ENCODE data around the gene ADGRA1. TPM values are rescaled to one million over a fixed set of nuclear protein-coding genes. Genes with fewer than 3 reads are reported as not detected.

The ADGRA1 gene
- total and polyA plus RNA-seq, 2 of the 8 experiments (the other 6 are each of a cell fraction or from before 2014, with no cell fraction given), result 0.17 to 0.21 TPM

GRCh38 chr10:133129071-133129858 is 41.5 kb downstream of the ADGRA1 start:
- 91% methylated on average over 26 of the region's 39 CpGs; no CpG with 5 or more reads in 1 of the 2 experiments for WGBS, 2 experiments (ENCODE audit: extremely low coverage in 1 of 2, insufficient coverage in 1 of 2, insufficient read length in 1 of 2, insufficient replicate concordance in 2 of 2, low coverage in 1 of 2, low lambda C conversion rate in 2 of 2, missing lambda C conversion rate in 1 of 2)
- Histone ChIP-seq H3K79me1 (ENCODE audit: low read depth, low read length) (no peaks in the 10 kb centered on the region), H3K27ac (ENCODE audit: low read depth, low read length) (no peak overlapping the region), H3K9me3 (ENCODE audit: insufficient read depth in 2 of 2, low read depth in 1 of 2, low read length in 1 of 2) (peaks cover 0 to 5% of the 10 kb centered on the region in 2 experiments; a peak in 1 of 4 replicates), H2AFZ (ENCODE audit: low read length) (no peak overlapping the region), H3K36me3 (ENCODE audit: control insufficient read depth in 2 of 4, insufficient read depth in 4 of 4, low read length in 3 of 4) (no peaks in the 10 kb centered on the region), H3K18ac (ENCODE audit: extremely low read depth, low read length) (no peak overlapping the region), H2BK120ac (replicated peaks; ENCODE audit: low read depth, low read length) (no peak overlapping the region), H3K4me2 (ENCODE audit: insufficient read depth in 1 of 2, low read depth in 2 of 2, low read length in 2 of 2) (no peak overlapping the region), H2BK12ac (ENCODE audit: low read depth, low read length) (no peak overlapping the region), H3K4me3 (ENCODE audit: extremely low read depth in 1 of 4, insufficient read depth in 2 of 4, low read depth in 3 of 4, low read length in 4 of 4) (no peak overlapping the region), H4K91ac (replicated peaks; ENCODE audit: insufficient read length, low read length) (no peak overlapping the region), H3K79me2 (ENCODE audit: control insufficient read depth in 1 of 2, insufficient read depth in 2 of 2, low read length in 2 of 2) (no peaks in the 10 kb centered on the region), H3K23ac (ENCODE audit: insufficient read length) (no peak overlapping the region), H4K8ac (ENCODE audit: extremely low read depth, insufficient read depth, low read length) (no peak overlapping the region), H3K27me3 (replicated peaks in 1 of 4; ENCODE audit: control insufficient read depth in 3 of 4, extremely low read depth in 1 of 4, insufficient read depth in 3 of 4, low read length in 3 of 4) (no peaks in the 10 kb centered on the region), H2AK5ac (ENCODE audit: low read depth, low read length) (no peak overlapping the region), H2BK5ac (ENCODE audit: low read depth, low read length) (no peak overlapping the region), H2BK20ac (ENCODE audit: low read length) (no peak overlapping the region), H3K9ac (replicated peaks in 1 of 4; ENCODE audit: extremely low read depth in 1 of 4, low read depth in 3 of 4, low read length in 3 of 4) (no peak overlapping the region), H3K4me1 (replicated peaks in 1 of 4; ENCODE audit: control insufficient read depth in 3 of 4, insufficient read depth in 4 of 4, low read length in 3 of 4) (peaks cover 0 to 3% (median 0%) of the 10 kb centered on the region in 4 experiments; a peak in 2 of 7 replicates), H2BK15ac (ENCODE audit: low read length) (no peak overlapping the region), H3K14ac (ENCODE audit: insufficient read length) (no peak overlapping the region), H3K4ac (replicated peaks; ENCODE audit: insufficient read length, low read depth, low read length) (no peak overlapping the region), H3K23me2 (ENCODE audit: low read depth, low read length) (0 out of 2 replicates have a peak, but pooled peaks cover 4% of the 10 kb centered on the region), H4K5ac (ENCODE audit: insufficient read length, low read depth, low read length) (no peak overlapping the region), H4K20me1 (replicated peaks in 1 of 2; ENCODE audit: control insufficient read depth in 1 of 2, insufficient read depth in 2 of 2, low read length in 2 of 2) (peaks cover 0 to 8% of the 10 kb centered on the region in 2 experiments), H3K56ac (replicated peaks; ENCODE audit: insufficient read length, low read depth, low read length) (no peak overlapping the region)
- CTCF ChIA-PET (ENCODE audit: partially characterized antibody), result interaction anchor here (1.7 kb wide), 1 partner anchor 14 kb away, joined by 4 read pairs; no protein-coding TSS in a partner anchor
- POLR2A ChIA-PET (ENCODE audit: partially characterized antibody), result no interaction called here
- FAIRE-seq (no peak), DNase-seq (ENCODE audit: low read depth in 1 of 2, low spot score in 2 of 2) (no peak)
- TF ChIP-seq POU5F1 (IDR thresholded peaks at IDR 0.05; ENCODE audit: low read depth, low read length) (no peak), RFX5 (IDR thresholded peaks at IDR 0.05; ENCODE audit: borderline replicate concordance, low read depth, low read length) (no peak), CTBP2 (IDR thresholded peaks at IDR 0.05; ENCODE audit: borderline replicate concordance, insufficient read depth, insufficient read length, low read length) (no peak), SP1 (IDR thresholded peaks at IDR 0.05; ENCODE audit: low read depth, low read length) (no peak), TAF1 (IDR thresholded peaks at IDR 0.05; ENCODE audit: low read depth, low read length) (no peak), CHD2 (IDR thresholded peaks at IDR 0.05; ENCODE audit: low read length) (no peak), EP300 (IDR thresholded peaks at IDR 0.05; ENCODE audit: borderline replicate concordance in 1 of 2, low read depth in 2 of 2, low read length in 2 of 2) (no peak), CEBPB (IDR thresholded peaks at IDR 0.05; ENCODE audit: low read depth, low read length) (no peak), HDAC6 (IDR thresholded peaks at IDR 0.05; ENCODE audit: low read depth, low read length) (no peak)
